HepG2 (cell line): ENCODE measurements around the gene ADGRF1. TPM values are rescaled to one million over a fixed set of nuclear protein-coding genes. Genes with fewer than 3 reads are reported as not detected.

Experiments
- ARNT2 ChIP-seq: sonication (generic); formaldehyde crosslinking; IDR thresholded peaks from 2 replicates; pipeline ENCODE4 v1.8.0; 2022; ENCODE audit warnings: mild to moderate bottlenecking, low read depth, missing genetic modification reagents, moderate library complexity
- ATRX ChIP-seq: sonication (generic); formaldehyde crosslinking; IDR thresholded peaks from 2 replicates; pipeline ENCODE4 v1.4.0; 2020; ENCODE audit warnings: missing genetic modification reagents, borderline replicate concordance
- CHD2 ChIP-seq: IDR thresholded peaks from 2 replicates; pipeline ENCODE4 v1.6.1; 2011; ENCODE audit warnings: low read depth, low read length, improper control_type of control experiment
- CSRNP2 ChIP-seq: sonication (generic); formaldehyde crosslinking; conservative IDR thresholded peaks from 2 replicates; pipeline ENCODE4 v1.8.0; 2022; ENCODE audit warnings: low read depth, missing genetic modification reagents
- CTCF ChIP-seq: sonication (generic); formaldehyde crosslinking; IDR thresholded peaks from 2 replicates; pipeline ENCODE4 v1.5.0; 2020; ENCODE audit warnings: mild to moderate bottlenecking, missing genetic modification reagents, moderate library complexity
- FIP1L1 ChIP-seq: fragments of 200-400 bp; formaldehyde crosslinking; IDR thresholded peaks from 2 replicates; pipeline ENCODE4 v1.6.1; 2018; ENCODE audit warnings: low read depth, mild to moderate bottlenecking, low read length, moderate library complexity, borderline replicate concordance; ENCODE audit not compliant: insufficient read depth
- GATAD2A ChIP-seq: IDR thresholded peaks from 2 replicates; pipeline ENCODE4 v1.6.1; 2016
- NFIC ChIP-seq: IDR thresholded peaks from 2 replicates; pipeline ENCODE4 v1.6.1; 2012; ENCODE audit warnings: mild to moderate bottlenecking, low read length, inconsistent platforms
- ONECUT2 ChIP-seq: sonication (generic); formaldehyde crosslinking; IDR thresholded peaks from 2 replicates; pipeline ENCODE4 v1.4.0; 2020; ENCODE audit warnings: missing genetic modification reagents
- PAXIP1 ChIP-seq: sonication (generic); formaldehyde crosslinking; conservative IDR thresholded peaks from 2 replicates; pipeline ENCODE4 v1.4.0; 2020; ENCODE audit warnings: mild to moderate bottlenecking, missing genetic modification reagents, moderate library complexity
- PCBP1 ChIP-seq: fragments of 200-400 bp; formaldehyde crosslinking; IDR thresholded peaks from 2 replicates; pipeline ENCODE4 v1.6.1; 2017; ENCODE audit warnings: mild to moderate bottlenecking, low read depth, low read length, borderline replicate concordance
- RBM39 ChIP-seq: fragments of 200-400 bp; formaldehyde crosslinking; IDR thresholded peaks from one replicate; pipeline ENCODE4 v1.6.1; 2018; ENCODE audit warnings: antibody characterized with exemption, mild to moderate bottlenecking, low read depth, low read length; ENCODE audit not compliant: poor library complexity, severe bottlenecking
- SOX13 ChIP-seq, 3 experiments: fragments of 450-650 bp in 1 of 3; sonication (generic) in 1 of 3; formaldehyde crosslinking in 1 of 3; IDR thresholded peaks in 2 of 3; conservative IDR thresholded peaks in 1 of 3; 2 replicates each; pipeline versions ENCODE4 v1.5.0 to v1.6.1; 2016 to 2020; ENCODE audit warnings: antibody characterized with exemption in 1 of 3, mild to moderate bottlenecking in 1 of 3, missing compliant biosample characterization in 1 of 3, missing genetic modification reagents in 1 of 3, moderate library complexity in 1 of 3
- SOX5 ChIP-seq: IDR thresholded peaks from 2 replicates; pipeline ENCODE4 v1.6.1; 2016; ENCODE audit warnings: borderline replicate concordance
- TBP ChIP-seq: sonication (generic); formaldehyde crosslinking; IDR thresholded peaks from 2 replicates; pipeline ENCODE4 v1.5.0; 2020; ENCODE audit warnings: missing genetic modification reagents
- ZC3H13 ChIP-seq: sonication (generic); formaldehyde crosslinking; IDR thresholded peaks from 2 replicates; pipeline ENCODE4 v1.8.1; 2023; ENCODE audit warnings: mild to moderate bottlenecking, missing genetic modification reagents, moderate library complexity
- ZFP90 ChIP-seq: sonication (generic); formaldehyde crosslinking; IDR thresholded peaks from 2 replicates; pipeline ENCODE4 v1.8.0; 2022; ENCODE audit warnings: missing genetic modification reagents, mild to moderate bottlenecking, inconsistent platforms, borderline replicate concordance
- ZNF124 ChIP-seq: sonication (generic); formaldehyde crosslinking; IDR thresholded peaks from 2 replicates; pipeline ENCODE4 v1.4.0; 2020; ENCODE audit warnings: missing genetic modification reagents
- ZNF234 ChIP-seq: sonication (generic); formaldehyde crosslinking; conservative IDR thresholded peaks from 2 replicates; pipeline ENCODE4 v1.5.1; 2020; ENCODE audit warnings: mild to moderate bottlenecking, missing genetic modification reagents
- ZNF841 ChIP-seq: sonication (generic); formaldehyde crosslinking; IDR thresholded peaks from 2 replicates; pipeline ENCODE4 v1.8.1; 2023; ENCODE audit warnings: missing genetic modification reagents, borderline replicate concordance
- polyA plus RNA-seq, 8 experiments: library from polyadenylated mRNA; depleted of rRNA in 3 of 8; stranded (reverse) in 7 of 8; unstranded in 1 of 8; fragments of >200 nt; fragmentation: Illumina TruSeq in 4 of 8; extraction: Trizol in 4 of 8; gene quantifications; 2 replicates each; pipeline versions ENCODE4 v1.2.1 to v1.2.3, GENCODE V29; 2011 to 2016; ENCODE audit warnings: low read depth in 4 of 8, missing spikeins in 1 of 8, mixed read lengths in 1 of 8; ENCODE audit not compliant: insufficient read depth in 1 of 8
- total RNA-seq, 5 experiments: library from RNA; depleted of rRNA; stranded (reverse); fragments of >200 nt; fragmentation: Illumina TruSeq; extraction: Trizol; gene quantifications; 2 replicates each; pipeline ENCODE4 v1.2.3, GENCODE V29; 2016; ENCODE audit warnings: low read depth in 1 of 5
- TF ChIP-seq, protein P1 (sequence below): sonication (generic); formaldehyde crosslinking; IDR thresholded peaks from 2 replicates; pipeline ENCODE4 v1.4.0; 2020; ENCODE audit warnings: missing genetic modification reagents

ADGRF1 gene
- total and polyA plus RNA-seq, 2 of the 13 experiments (the other 11 are each of a cell fraction or from before 2014, with no cell fraction given) = not detected

DNA sequence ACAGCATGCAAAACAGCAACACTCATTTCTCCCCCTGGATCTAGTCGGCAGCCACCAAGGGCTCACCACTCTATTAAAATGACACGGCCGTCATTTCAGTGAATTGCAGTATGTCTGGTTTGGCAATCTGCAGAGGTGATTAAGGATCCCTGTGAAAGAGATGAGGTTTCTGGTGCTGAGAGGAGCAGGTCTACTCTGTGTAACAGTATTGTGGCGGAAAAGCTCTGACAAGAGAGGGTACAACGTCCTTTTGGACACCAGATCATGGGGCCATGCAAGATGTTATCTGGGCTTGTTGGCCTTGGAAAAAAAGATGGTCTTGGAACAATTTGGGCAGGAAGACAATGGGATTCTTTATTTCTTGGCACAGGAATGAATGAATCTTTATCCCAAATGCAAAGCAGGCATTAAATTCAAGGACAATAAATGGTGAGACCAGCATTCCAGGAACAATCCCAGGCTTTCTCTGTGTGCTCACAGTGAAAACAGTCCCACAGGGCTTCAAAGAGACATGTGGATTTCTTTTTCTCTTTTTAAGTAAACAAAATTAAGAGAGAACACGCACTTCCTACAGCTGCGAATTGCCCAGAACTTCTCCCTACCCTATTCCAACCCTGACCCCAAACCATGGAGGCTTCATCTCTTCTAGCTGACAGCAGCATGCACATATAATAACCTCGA lies 33.7 kb upstream of the ADGRF1 start (continued):
- TF ChIP-seq CTCF (CRISPR knock-in tag) (no peak), RBM39 (no peak), SOX13 (IDR thresholded peaks at IDR 0.05) (peak; percentile 99), SOX13 (CRISPR knock-in tag; conservative IDR thresholded peaks at IDR 0.05 in 1 of 2, IDR thresholded peaks at IDR 0.05 in 1 of 2) (peak in 1 of 2 experiments; percentile 99; a peak in 2 of 4 replicates), ZNF841 (CRISPR knock-in tag) (no peak), ZC3H13 (CRISPR knock-in tag) (no peak), ZNF234 (CRISPR knock-in tag) (no peak), ARNT2 (no peak), PAXIP1 (CRISPR knock-in tag) (peak; percentile 95), TBP (CRISPR knock-in tag) (no peak), CHD2 (peak; percentile 22; the same call in 1 of the 2 replicates), SOX5 (CRISPR knock-in tag) (peak; percentile 99), FIP1L1 (no peak; the same call in 1 of the 2 replicates), GATAD2A (CRISPR knock-in tag) (peak; percentile 96), ATRX (CRISPR knock-in tag) (no peak), ONECUT2 (peak; percentile 58; the same call in 1 of the 2 replicates), ZNF124 (peak; percentile 79; the same call in 1 of the 2 replicates), ZFP90 (CRISPR knock-in tag) (peak; percentile 68; the same call in 1 of the 2 replicates), PCBP1 (no peak), NFIC (peak; percentile 93), CSRNP2 (no peak)
- TF ChIP-seq, protein P1, sequence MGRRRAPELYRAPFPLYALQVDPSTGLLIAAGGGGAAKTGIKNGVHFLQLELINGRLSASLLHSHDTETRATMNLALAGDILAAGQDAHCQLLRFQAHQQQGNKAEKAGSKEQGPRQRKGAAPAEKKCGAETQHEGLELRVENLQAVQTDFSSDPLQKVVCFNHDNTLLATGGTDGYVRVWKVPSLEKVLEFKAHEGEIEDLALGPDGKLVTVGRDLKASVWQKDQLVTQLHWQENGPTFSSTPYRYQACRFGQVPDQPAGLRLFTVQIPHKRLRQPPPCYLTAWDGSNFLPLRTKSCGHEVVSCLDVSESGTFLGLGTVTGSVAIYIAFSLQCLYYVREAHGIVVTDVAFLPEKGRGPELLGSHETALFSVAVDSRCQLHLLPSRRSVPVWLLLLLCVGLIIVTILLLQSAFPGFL = no peak
